GF-D8 (cell line): ENCODE measurements around the gene ZNF775.
A peak's percentile ranks its signal among the peaks of the same experiment; 100 is the strongest.

Experiments used
- DNase-seq: peaks from one replicate; lab custom pipeline; 2025; lab: John Stamatoyannopoulos, UW

ZNF775 gene

GRCh38 chr7:150378853-150379440 lies at the start of gene ZNF775:
Gene ZNF775 (plus strand): TSS chr7:150379330. CDS start chr7:150388471, 9,141 bp downstream.
- DNase-seq = peak; percentile 93

- DNase-seq = no peak
Measured at GRCh38 chr7:150329331-150330120, 49.6 kb upstream of the ZNF775 start.

GRCh38 chr7:150330211-150330885 lies 48.8 kb upstream of the ZNF775 start:
- no peak for DNase-seq

GRCh38 chr7:150332852-150333635 lies 46.1 kb upstream of the ZNF775 start:
- DNase-seq = no peak

GRCh38 chr7:150333659-150334058 lies 45.5 kb upstream of the ZNF775 start:
- DNase-seq = no peak

GRCh38 chr7:150334108-150334507 lies 45.0 kb upstream of the ZNF775 start:
- no peak for DNase-seq

GRCh38 chr7:150335108-150335773 lies 43.9 kb upstream of the ZNF775 start:
- no peak for DNase-seq

- DNase-seq = no peak
Measured at GRCh38 chr7:150335774-150336112, 43.4 kb upstream of the ZNF775 start.

GRCh38 chr7:150336746-150337145 lies 42.4 kb upstream of the ZNF775 start:
- DNase-seq = no peak

GRCh38 chr7:150337179-150337578 lies 42.0 kb upstream of the ZNF775 start:
- DNase-seq = no peak

- no peak for DNase-seq
Measured at GRCh38 chr7:150337659-150338081, 41.5 kb upstream of the ZNF775 start.

- no peak for DNase-seq
Measured at GRCh38 chr7:150338166-150338829, 40.8 kb upstream of the ZNF775 start.

- no peak for DNase-seq
Measured at GRCh38 chr7:150339409-150339809, 39.7 kb upstream of the ZNF775 start.

GRCh38 chr7:150340024-150340749 lies 38.9 kb upstream of the ZNF775 start:
- no peak for DNase-seq

GRCh38 chr7:150340875-150341262 lies 38.3 kb upstream of the ZNF775 start:
- no peak for DNase-seq

- no peak for DNase-seq
Measured at GRCh38 chr7:150341263-150342120, 37.6 kb upstream of the ZNF775 start, which contains the start of gene RARRES2. Gene RARRES2 (minus strand): TSS chr7:150341629. CDS start chr7:150340609, 1,020 bp downstream.

- DNase-seq = no peak
Measured at GRCh38 chr7:150342121-150342408, 37.1 kb upstream of the ZNF775 start.

- no peak for DNase-seq
Measured at GRCh38 chr7:150343225-150343624, 35.9 kb upstream of the ZNF775 start.

- DNase-seq = no peak
Measured at GRCh38 chr7:150344299-150344698, 34.8 kb upstream of the ZNF775 start.

- no peak for DNase-seq
Measured at GRCh38 chr7:150345012-150345411, 34.1 kb upstream of the ZNF775 start.
